HEK293 (cell line): Measurements from ENCODE around the gene IGF1R.
A peak's percentile ranks its signal among the peaks of the same experiment; 100 is the strongest.

ENCODE experiments used
- AEBP2 ChIP-seq: fragments of 450-650 bp; formaldehyde crosslinking; IDR thresholded peaks from 2 replicates; pipeline ENCODE4 v1.5.1; 2016; ENCODE audit warnings: missing biosample characterization, missing genetic modification characterization, borderline replicate concordance
- IKZF3 ChIP-seq: fragments of 450-650 bp; IDR thresholded peaks from 2 replicates; pipeline ENCODE4 v1.5.0; 2018; ENCODE audit warnings: missing biosample characterization, mild to moderate bottlenecking, missing genetic modification characterization, moderate library complexity
- KLF1 ChIP-seq: fragments of 450-650 bp; formaldehyde crosslinking; IDR thresholded peaks from 2 replicates; pipeline ENCODE4 v1.5.1; 2016; ENCODE audit warnings: missing biosample characterization, missing genetic modification characterization
- KLF10 ChIP-seq: fragments of 450-650 bp; IDR thresholded peaks from 2 replicates; pipeline ENCODE4 v1.5.1; 2018; ENCODE audit warnings: missing biosample characterization, mild to moderate bottlenecking, missing genetic modification characterization
- MYNN ChIP-seq: fragments of 450-650 bp; formaldehyde crosslinking; IDR thresholded peaks from 2 replicates; pipeline ENCODE4 v1.5.1; 2016; ENCODE audit warnings: missing biosample characterization, missing genetic modification characterization, borderline replicate concordance
- PRDM10 ChIP-seq: fragments of 450-650 bp; formaldehyde crosslinking; IDR thresholded peaks from 2 replicates; pipeline ENCODE4 v1.5.1; 2016; ENCODE audit warnings: missing biosample characterization, missing genetic modification characterization
- PRDM6 ChIP-seq: fragments of 450-650 bp; formaldehyde crosslinking; IDR thresholded peaks from 2 replicates; pipeline ENCODE4 v1.5.1; 2017; ENCODE audit warnings: missing biosample characterization, missing genetic modification characterization
- SALL2 ChIP-seq: fragments of 450-650 bp; formaldehyde crosslinking; IDR thresholded peaks from 2 replicates; pipeline ENCODE4 v1.5.0; 2017; ENCODE audit warnings: missing biosample characterization, mild to moderate bottlenecking, missing genetic modification characterization, borderline replicate concordance
- SP7 ChIP-seq: fragments of 450-650 bp; formaldehyde crosslinking; IDR thresholded peaks from 2 replicates; pipeline ENCODE4 v1.5.1; 2016; ENCODE audit warnings: missing biosample characterization, missing genetic modification characterization
- WT1 ChIP-seq: fragments of 450-650 bp; formaldehyde crosslinking; IDR thresholded peaks from 2 replicates; pipeline ENCODE4 v1.5.1; 2016; ENCODE audit warnings: missing biosample characterization, missing genetic modification characterization
- ZBTB48 ChIP-seq: fragments of 450-650 bp; formaldehyde crosslinking; IDR thresholded peaks from 2 replicates; pipeline ENCODE4 v1.5.1; 2016; ENCODE audit warnings: missing biosample characterization, missing genetic modification characterization
- ZNF112 ChIP-seq: fragments of 450-650 bp; formaldehyde crosslinking; IDR thresholded peaks from 2 replicates; pipeline ENCODE4 v1.5.0; 2017; ENCODE audit warnings: missing biosample characterization, missing genetic modification characterization
- ZNF121 ChIP-seq: fragments of 450-650 bp; formaldehyde crosslinking; IDR thresholded peaks from 2 replicates; pipeline ENCODE4 v1.5.1; 2016; ENCODE audit warnings: missing biosample characterization, missing genetic modification characterization
- ZNF2 ChIP-seq: fragments of 450-650 bp; formaldehyde crosslinking; IDR thresholded peaks from 2 replicates; pipeline ENCODE4 v1.5.1; 2016; ENCODE audit warnings: missing biosample characterization, missing genetic modification characterization
- ZNF211 ChIP-seq: fragments of 450-650 bp; formaldehyde crosslinking; IDR thresholded peaks from 2 replicates; pipeline ENCODE4 v1.5.1; 2016; ENCODE audit warnings: low read depth, missing biosample characterization, missing genetic modification characterization
- ZNF214 ChIP-seq: fragments of 450-650 bp; formaldehyde crosslinking; IDR thresholded peaks from 2 replicates; pipeline ENCODE4 v1.5.1; 2017; ENCODE audit warnings: missing biosample characterization, mild to moderate bottlenecking, missing genetic modification characterization, borderline replicate concordance
- ZNF23 ChIP-seq: fragments of 450-650 bp; formaldehyde crosslinking; IDR thresholded peaks from 2 replicates; pipeline ENCODE4 v1.5.1; 2016; ENCODE audit warnings: missing biosample characterization, missing genetic modification characterization, borderline replicate concordance
- ZNF24 ChIP-seq: fragments of 450-650 bp; formaldehyde crosslinking; IDR thresholded peaks from 2 replicates; pipeline ENCODE4 v1.5.1; 2016; ENCODE audit warnings: missing biosample characterization, missing genetic modification characterization
- ZNF341 ChIP-seq: fragments of 450-650 bp; formaldehyde crosslinking; IDR thresholded peaks from 2 replicates; pipeline ENCODE4; 2016; ENCODE audit warnings: low read depth, missing biosample characterization, missing genetic modification characterization
- ZNF549 ChIP-seq: fragments of 450-650 bp; IDR thresholded peaks from 2 replicates; pipeline ENCODE4 v1.5.1; 2018; ENCODE audit warnings: missing biosample characterization, missing genetic modification characterization, mild to moderate bottlenecking, inconsistent platforms, moderate library complexity
- ZNF561 ChIP-seq: fragments of 450-650 bp; IDR thresholded peaks from 2 replicates; pipeline ENCODE4 v1.5.1; 2018; ENCODE audit warnings: missing biosample characterization, missing genetic modification characterization, borderline replicate concordance
- ZNF596 ChIP-seq: fragments of 450-650 bp; IDR thresholded peaks from 2 replicates; pipeline ENCODE4 v1.5.0; 2018; ENCODE audit warnings: missing biosample characterization, mild to moderate bottlenecking, missing genetic modification characterization, moderate library complexity
- ZNF624 ChIP-seq: fragments of 450-650 bp; formaldehyde crosslinking; IDR thresholded peaks from 2 replicates; pipeline ENCODE4 v1.5.1; 2017; ENCODE audit warnings: missing biosample characterization, missing genetic modification characterization
- ZNF747 ChIP-seq: fragments of 450-650 bp; formaldehyde crosslinking; IDR thresholded peaks from 2 replicates; pipeline ENCODE4 v1.5.1; 2016; ENCODE audit warnings: missing biosample characterization, missing genetic modification characterization
- ZNF768 ChIP-seq: fragments of 450-650 bp; formaldehyde crosslinking; IDR thresholded peaks from 2 replicates; pipeline ENCODE4 v1.5.1; 2018; ENCODE audit warnings: missing biosample characterization, mild to moderate bottlenecking, missing genetic modification characterization
- ZSCAN23 ChIP-seq: fragments of 450-650 bp; formaldehyde crosslinking; IDR thresholded peaks from 2 replicates; pipeline ENCODE4 v1.5.1; 2016; ENCODE audit warnings: missing biosample characterization, missing genetic modification characterization
- TF ChIP-seq, protein P1 (sequence below): fragments of 450-650 bp; formaldehyde crosslinking; IDR thresholded peaks from 2 replicates; pipeline ENCODE4 v1.5.1; 2016; ENCODE audit warnings: missing biosample characterization, missing genetic modification characterization
- TF ChIP-seq, protein P2 (sequence below): fragments of 450-650 bp; formaldehyde crosslinking; IDR thresholded peaks from 2 replicates; pipeline ENCODE4 v1.5.1; 2016; ENCODE audit warnings: missing biosample characterization, missing genetic modification characterization
- TF ChIP-seq, protein P3 (sequence below): fragments of 450-650 bp; formaldehyde crosslinking; optimal IDR thresholded peaks from 2 replicates; pipeline ENCODE3; 2016; ENCODE audit warnings: missing biosample characterization, mild to moderate bottlenecking, missing genetic modification characterization

The IGF1R gene

GRCh38 chr15:98799461-98800390 is 151.4 kb downstream of the IGF1R start (continued):
- peak; percentile 98 for TF ChIP-seq WT1 (tag by site-specific recombination)
- peak; percentile 100 for TF ChIP-seq ZNF341 (tag by site-specific recombination)
- no peak for TF ChIP-seq SALL2
- TF ChIP-seq, protein P1, sequence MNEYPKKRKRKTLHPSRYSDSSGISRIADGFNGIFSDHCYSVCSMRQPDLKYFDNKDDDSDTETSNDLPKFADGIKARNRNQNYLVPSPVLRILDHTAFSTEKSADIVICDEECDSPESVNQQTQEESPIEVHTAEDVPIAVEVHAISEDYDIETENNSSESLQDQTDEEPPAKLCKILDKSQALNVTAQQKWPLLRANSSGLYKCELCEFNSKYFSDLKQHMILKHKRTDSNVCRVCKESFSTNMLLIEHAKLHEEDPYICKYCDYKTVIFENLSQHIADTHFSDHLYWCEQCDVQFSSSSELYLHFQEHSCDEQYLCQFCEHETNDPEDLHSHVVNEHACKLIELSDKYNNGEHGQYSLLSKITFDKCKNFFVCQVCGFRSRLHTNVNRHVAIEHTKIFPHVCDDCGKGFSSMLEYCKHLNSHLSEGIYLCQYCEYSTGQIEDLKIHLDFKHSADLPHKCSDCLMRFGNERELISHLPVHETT = peak; percentile 13; the same call in 1 of the 2 replicates
- TF ChIP-seq IKZF3 = no peak
- TF ChIP-seq ZNF112 (tag by site-specific recombination) = no peak
- TF ChIP-seq ZNF549 (tag by site-specific recombination) = no peak
- no peak for TF ChIP-seq ZNF121 (tag by site-specific recombination)
- peak; percentile 22; the same call in 1 of the 2 replicates for TF ChIP-seq ZBTB48 (tag by site-specific recombination)
- TF ChIP-seq ZNF561 (tag by site-specific recombination) = no peak
- no peak for TF ChIP-seq ZNF211
- TF ChIP-seq ZNF596 = no peak
- no peak for TF ChIP-seq KLF1 (tag by site-specific recombination)
- TF ChIP-seq ZSCAN23 = 0 out of 2 replicates have a peak, but pooled peaks have one; percentile 12
- TF ChIP-seq ZNF214 (tag by site-specific recombination) = no peak
- no peak for TF ChIP-seq ZNF624 (tag by site-specific recombination)
- no peak for TF ChIP-seq ZNF23 (tag by site-specific recombination)
- TF ChIP-seq ZNF2 (tag by site-specific recombination) = peak; percentile 60; the same call in 1 of the 2 replicates
- TF ChIP-seq MYNN (tag by site-specific recombination) = no peak
- TF ChIP-seq PRDM6 (tag by site-specific recombination) = peak; percentile 70
- peak; percentile 93 for TF ChIP-seq PRDM10 (tag by site-specific recombination)
- TF ChIP-seq KLF10 = 0 out of 2 replicates have a peak, but pooled peaks have one; percentile 30
- TF ChIP-seq SP7 (tag by site-specific recombination) = peak; percentile 97
- TF ChIP-seq, protein P2, sequence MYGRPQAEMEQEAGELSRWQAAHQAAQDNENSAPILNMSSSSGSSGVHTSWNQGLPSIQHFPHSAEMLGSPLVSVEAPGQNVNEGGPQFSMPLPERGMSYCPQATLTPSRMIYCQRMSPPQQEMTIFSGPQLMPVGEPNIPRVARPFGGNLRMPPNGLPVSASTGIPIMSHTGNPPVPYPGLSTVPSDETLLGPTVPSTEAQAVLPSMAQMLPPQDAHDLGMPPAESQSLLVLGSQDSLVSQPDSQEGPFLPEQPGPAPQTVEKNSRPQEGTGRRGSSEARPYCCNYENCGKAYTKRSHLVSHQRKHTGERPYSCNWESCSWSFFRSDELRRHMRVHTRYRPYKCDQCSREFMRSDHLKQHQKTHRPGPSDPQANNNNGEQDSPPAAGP (tag by site-specific recombination) = peak; percentile 70
- no peak for TF ChIP-seq ZNF747 (tag by site-specific recombination)
- no peak for TF ChIP-seq AEBP2
- TF ChIP-seq, protein P3, sequence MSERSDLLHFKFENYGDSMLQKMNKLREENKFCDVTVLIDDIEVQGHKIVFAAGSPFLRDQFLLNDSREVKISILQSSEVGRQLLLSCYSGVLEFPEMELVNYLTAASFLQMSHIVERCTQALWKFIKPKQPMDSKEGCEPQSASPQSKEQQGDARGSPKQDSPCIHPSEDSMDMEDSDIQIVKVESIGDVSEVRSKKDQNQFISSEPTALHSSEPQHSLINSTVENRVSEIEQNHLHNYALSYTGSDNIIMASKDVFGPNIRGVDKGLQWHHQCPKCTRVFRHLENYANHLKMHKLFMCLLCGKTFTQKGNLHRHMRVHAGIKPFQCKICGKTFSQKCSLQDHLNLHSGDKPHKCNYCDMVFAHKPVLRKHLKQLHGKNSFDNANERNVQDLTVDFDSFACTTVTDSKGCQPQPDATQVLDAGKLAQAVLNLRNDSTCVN (tag by site-specific recombination) = no peak
- TF ChIP-seq ZNF24 (tag by site-specific recombination) = no peak
- no peak for TF ChIP-seq ZNF768 (tag by site-specific recombination)
